Keratinocyte (primary cell): ENCODE results near the gene SEMA3A. TPM values are rescaled to one million over a fixed set of nuclear protein-coding genes. Genes with fewer than 3 reads are reported as not detected.

Experiments
- DNase-seq: peaks from one replicate; pipeline ENCODE4 v3.0.0-alpha.2; 2011; ENCODE audit warnings: low read depth, missing footprints, low spot score
- FAIRE-seq: peaks from 2 replicates; lab custom pipeline; 2011; peaks lifted over from hg19 to GRCh38; lab: Jason Lieb, UNC
- H2AFZ ChIP-seq: 2 replicates; pipeline ENCODE4 v1.6.0; 2012; ENCODE audit warnings: low read length, control low read depth, inconsistent platforms; ENCODE audit not compliant: control insufficient read depth
- H3K27ac ChIP-seq: 2 replicates; pipeline ENCODE4 v1.5.1; 2011; ENCODE audit warnings: low read length; ENCODE audit not compliant: control insufficient read depth, insufficient read depth
- H3K27me3 ChIP-seq: 3 replicates; pipeline ENCODE4 v1.6.0; 2011; ENCODE audit warnings: low read length; ENCODE audit not compliant: control insufficient read depth, insufficient read depth; ENCODE audit errors: extremely low read depth
- H3K36me3 ChIP-seq, 2 experiments: 2 replicates in 1 of 2; 3 replicates in 1 of 2; pipeline ENCODE4 v1.5.1; 2011; ENCODE audit warnings: low read length in 2 of 2, mild to moderate bottlenecking in 1 of 2; ENCODE audit not compliant: control insufficient read depth in 2 of 2, insufficient read depth in 2 of 2; ENCODE audit errors: extremely low read depth in 1 of 2
- H3K4me1 ChIP-seq: 3 replicates; pipeline ENCODE4 v1.5.1; 2011; ENCODE audit warnings: low read length; ENCODE audit not compliant: control insufficient read depth, insufficient read depth; ENCODE audit errors: extremely low read depth
- H3K4me2 ChIP-seq: 3 replicates; pipeline ENCODE4 v1.6.0; 2011; ENCODE audit warnings: low read depth, low read length; ENCODE audit not compliant: control insufficient read depth, insufficient read depth; ENCODE audit errors: extremely low read depth
- H3K4me3 ChIP-seq, 3 experiments: fragments of 200-600 bp in 1 of 3; sonication (generic) in 1 of 3; 2 replicates in 2 of 3; 3 replicates in 1 of 3; pipeline ENCODE4 v1.5.1; 2011 to 2016; ENCODE audit warnings: low read length in 3 of 3, mild to moderate bottlenecking in 3 of 3, control low read depth in 2 of 3, inconsistent platforms in 1 of 3, low read depth in 1 of 3, mixed read lengths in 1 of 3, mixed run types in 1 of 3, moderate library complexity in 1 of 3; ENCODE audit not compliant: control insufficient read depth in 2 of 3, insufficient read depth in 2 of 3; ENCODE audit errors: extremely low read depth in 1 of 3
- H3K79me2 ChIP-seq: 2 replicates; pipeline ENCODE4 v1.6.0; 2012; ENCODE audit warnings: low read length; ENCODE audit not compliant: control insufficient read depth, insufficient read depth
- H3K9ac ChIP-seq: 3 replicates; pipeline ENCODE4 v1.6.0; 2011; ENCODE audit warnings: low read length; ENCODE audit not compliant: control insufficient read depth, insufficient read depth; ENCODE audit errors: extremely low read depth
- H3K9me1 ChIP-seq: 3 replicates; pipeline ENCODE4 v1.6.0; 2011; ENCODE audit warnings: low read length; ENCODE audit not compliant: control insufficient read depth, insufficient read depth; ENCODE audit errors: extremely low read depth
- H3K9me3 ChIP-seq: 2 replicates; pipeline ENCODE4 v1.5.1; 2012; ENCODE audit warnings: low read depth, low read length; ENCODE audit not compliant: control insufficient read depth
- H4K20me1 ChIP-seq: 3 replicates; pipeline ENCODE4 v1.6.0; 2011; ENCODE audit warnings: low read length; ENCODE audit not compliant: control insufficient read depth, insufficient read depth; ENCODE audit errors: extremely low read depth
- CTCF ChIP-seq, 3 experiments: IDR thresholded peaks in 1 of 3; conservative IDR thresholded peaks in 1 of 3; optimal IDR thresholded peaks in 1 of 3; 2 replicates in 2 of 3; 3 replicates in 1 of 3; pipeline versions ENCODE3 to v1.5.1; 2011; ENCODE audit warnings: low read length in 3 of 3, mild to moderate bottlenecking in 3 of 3, moderate library complexity in 2 of 3, control low read depth in 1 of 3, inconsistent platforms in 1 of 3; ENCODE audit not compliant: insufficient read depth in 2 of 3; ENCODE audit errors: extremely low read depth in 1 of 3
- EZH2 ChIP-seq: IDR thresholded peaks from one replicate; pipeline ENCODE4 v1.6.1; 2012; ENCODE audit warnings: inconsistent platforms, mild to moderate bottlenecking, low read length, moderate library complexity
- dilution Hi-C: fragments of 300-500 bp; cut with MboI; formaldehyde crosslinking; loops from one replicate; pipeline ENCODE4 v1.7.0; 2020; ENCODE audit warnings: low sequenced_read_pairs; ENCODE audit not compliant: extremely low pct_ligation_motif_present
- polyA plus RNA-seq, 5 experiments: library from polyadenylated mRNA; depleted of rRNA in 3 of 5; stranded (reverse) in 3 of 5; stranded (forward) in 1 of 5; unstranded in 1 of 5; fragments of >200 nt; gene quantifications; 1 replicate in 1 of 5; 2 replicates in 3 of 5; 3 replicates in 1 of 5; pipeline versions ENCODE4 v1.2.1 to v1.2.3, GENCODE V29; 2011 to 2012; ENCODE audit warnings: missing spikeins in 2 of 5, low read depth in 1 of 5, low replicate concordance in 1 of 5

Gene SEMA3A
- polyA plus RNA-seq, 1 donor (not counting 4 experiments of a cell fraction or from before 2014, with no cell fraction given): 2.1 TPM

DNA sequence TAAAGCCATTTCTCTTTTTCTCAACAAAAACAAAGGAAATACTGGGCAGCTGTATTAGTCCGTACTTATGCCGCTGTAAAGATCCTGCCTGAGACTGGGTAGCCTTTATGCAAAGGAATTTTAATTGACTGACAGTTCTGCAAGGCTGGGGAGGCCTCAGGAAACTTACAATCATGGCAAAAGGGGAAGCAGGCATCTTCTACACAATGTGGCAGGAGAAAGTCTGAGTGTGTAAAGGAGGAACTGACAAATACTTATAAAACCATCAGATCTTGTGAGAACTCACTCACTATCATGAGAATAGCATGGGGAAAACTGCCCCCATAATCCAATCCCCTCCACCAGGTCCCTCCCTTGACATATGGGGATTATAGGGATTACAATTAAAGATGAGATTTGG, 264.3 kb downstream of the SEMA3A start:
- H4K20me1 ChIP-seq: no peaks in the 10 kb centered on the region
- no peaks in the 10 kb centered on the region for H3K36me3 ChIP-seq
- DNase-seq: no peak
- TF ChIP-seq CTCF (optimal IDR thresholded peaks at IDR 0.05 in 1 of 3, IDR thresholded peaks at IDR 0.05 in 1 of 3, conservative IDR thresholded peaks at IDR 0.05 in 1 of 3; ENCODE audit: extremely low read depth in 1 of 3, insufficient read depth in 2 of 3, low read length in 3 of 3) (no peak), EZH2 (no peak)
- H3K4me3 ChIP-seq: no peak overlapping the region
- H3K79me2 ChIP-seq: no peaks in the 10 kb centered on the region
- H2AFZ ChIP-seq: no peak overlapping the region
- H3K4me1 ChIP-seq: no peaks in the 10 kb centered on the region
- dilution Hi-C loops: loop anchor here (25.0 kb wide), 1 partner anchor 1082 kb away; no protein-coding TSS in a partner anchor
- H3K27ac ChIP-seq: no peak overlapping the region
- H3K27me3 ChIP-seq: no peaks in the 10 kb centered on the region
- no peak overlapping the region for H3K9ac ChIP-seq
- FAIRE-seq: no peak
- H3K9me1 ChIP-seq: no peaks in the 10 kb centered on the region
- no peak overlapping the region for H3K4me2 ChIP-seq
- no peaks in the 10 kb centered on the region for H3K9me3 ChIP-seq

DNA sequence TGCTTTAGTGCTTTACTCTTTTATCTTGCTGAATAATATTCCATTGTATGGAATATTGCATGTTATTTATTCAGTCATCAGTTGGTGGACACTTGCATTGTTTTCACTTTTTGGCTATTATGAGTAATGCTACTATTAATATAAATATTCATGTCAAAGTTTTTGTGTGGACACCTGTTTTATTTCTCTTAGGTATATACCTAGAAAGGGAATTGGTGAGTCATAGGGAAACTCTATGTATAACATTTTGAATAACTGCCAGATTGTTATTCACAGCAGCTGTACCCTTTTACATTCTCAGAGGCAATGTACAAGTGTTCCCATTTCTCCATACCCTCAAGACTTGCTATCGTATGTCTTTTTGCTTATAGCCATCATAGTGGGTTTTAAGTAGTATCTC, 268.7 kb downstream of the SEMA3A start:
- no peaks in the 10 kb centered on the region for H4K20me1 ChIP-seq
- no peaks in the 10 kb centered on the region for H3K9me3 ChIP-seq
- no peak for FAIRE-seq
- H3K4me2 ChIP-seq: no peak overlapping the region
- dilution Hi-C loops: loop anchor here (25.0 kb wide), 1 partner anchor 1086 kb away; no protein-coding TSS in a partner anchor
- H3K4me1 ChIP-seq: no peaks in the 10 kb centered on the region
- no peak overlapping the region for H3K9ac ChIP-seq
- H3K36me3 ChIP-seq: no peaks in the 10 kb centered on the region
- no peak overlapping the region for H3K4me3 ChIP-seq
- H3K27me3 ChIP-seq: no peaks in the 10 kb centered on the region
- H3K9me1 ChIP-seq: no peaks in the 10 kb centered on the region
- no peak overlapping the region for H2AFZ ChIP-seq
- H3K79me2 ChIP-seq: no peaks in the 10 kb centered on the region
- DNase-seq: no peak
- no peak for TF ChIP-seq CTCF (optimal IDR thresholded peaks at IDR 0.05 in 1 of 3, IDR thresholded peaks at IDR 0.05 in 1 of 3, conservative IDR thresholded peaks at IDR 0.05 in 1 of 3; ENCODE audit: extremely low read depth in 1 of 3, insufficient read depth in 2 of 3, low read length in 3 of 3)
- H3K27ac ChIP-seq: no peak overlapping the region
